GM21515 (cell line): ENCODE results near the gene PRCD.
"Not testable (repeated sequence)": the region's sequence is repeated elsewhere in the genome, so short reads cannot be mapped to it uniquely, and the experiment has no call there.

Experiments
- ATAC-seq: cut with Tn5 transposase; IDR thresholded peaks from one replicate; pipeline ENCODE4 v1.9.1; 2021; ENCODE audit not compliant: unreplicated experiment

PRCD gene

DNA sequence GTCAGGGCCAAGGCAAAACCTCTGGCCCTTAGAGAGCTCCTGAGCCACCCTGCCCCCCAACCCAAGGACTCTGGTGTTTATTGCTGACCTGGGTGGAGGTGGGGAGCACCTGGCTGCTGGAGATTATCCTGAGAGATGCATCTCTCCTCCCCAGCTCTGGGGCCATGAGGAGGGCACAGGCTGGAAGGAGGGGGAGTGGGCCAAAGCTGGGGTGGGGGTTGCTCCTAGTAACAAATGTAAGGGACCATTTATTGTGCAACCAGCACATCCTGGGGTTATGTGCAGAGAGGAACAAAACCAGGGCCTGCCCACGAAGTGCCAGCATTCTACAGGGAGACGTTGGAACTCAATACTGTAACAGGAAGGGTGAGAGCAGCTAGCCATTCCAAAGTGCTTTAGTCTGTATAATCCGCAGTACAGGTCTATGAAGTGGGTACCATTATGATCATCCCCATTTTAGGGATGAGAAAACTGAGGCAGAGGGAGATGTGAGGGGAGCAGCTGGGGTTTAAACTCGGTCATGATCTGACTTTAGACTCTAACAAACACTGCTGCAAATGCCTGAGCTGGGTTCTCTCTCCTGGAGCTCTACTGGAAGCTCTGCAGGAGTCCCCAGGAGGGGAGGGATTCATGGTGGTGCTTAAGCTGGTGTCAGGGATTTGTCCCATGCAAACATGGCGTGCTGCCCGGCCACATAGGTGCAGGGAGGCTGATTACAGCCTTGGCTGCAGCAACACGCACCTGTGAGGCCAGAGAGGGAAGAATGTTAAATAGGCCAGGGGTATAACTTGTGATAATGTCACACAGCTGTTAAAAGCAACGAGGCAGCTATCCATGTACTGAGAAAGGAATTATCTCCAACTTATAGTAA is 37.3 kb upstream of the PRCD start:
- no peak for ATAC-seq

DNA sequence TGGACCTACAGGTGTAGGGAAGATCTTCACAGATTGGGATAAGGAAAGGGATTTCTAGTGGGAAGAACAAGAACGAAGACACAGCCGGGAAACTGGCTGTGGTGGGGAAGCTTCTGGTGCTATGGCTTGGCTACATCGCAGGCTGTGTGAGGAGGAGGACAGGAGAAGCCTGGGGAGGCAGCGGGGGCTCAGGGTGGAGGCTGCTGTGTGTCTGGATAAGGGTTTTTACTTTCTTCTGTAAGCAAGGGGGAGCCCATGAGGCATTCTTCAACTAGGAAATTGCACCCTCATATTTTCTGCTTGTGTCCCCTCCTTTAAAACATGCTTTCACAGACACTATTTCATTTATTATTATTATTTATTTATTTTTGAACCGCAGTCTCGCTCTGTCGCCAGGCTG is 35.7 kb upstream of the PRCD start:
- no peak for ATAC-seq

DNA sequence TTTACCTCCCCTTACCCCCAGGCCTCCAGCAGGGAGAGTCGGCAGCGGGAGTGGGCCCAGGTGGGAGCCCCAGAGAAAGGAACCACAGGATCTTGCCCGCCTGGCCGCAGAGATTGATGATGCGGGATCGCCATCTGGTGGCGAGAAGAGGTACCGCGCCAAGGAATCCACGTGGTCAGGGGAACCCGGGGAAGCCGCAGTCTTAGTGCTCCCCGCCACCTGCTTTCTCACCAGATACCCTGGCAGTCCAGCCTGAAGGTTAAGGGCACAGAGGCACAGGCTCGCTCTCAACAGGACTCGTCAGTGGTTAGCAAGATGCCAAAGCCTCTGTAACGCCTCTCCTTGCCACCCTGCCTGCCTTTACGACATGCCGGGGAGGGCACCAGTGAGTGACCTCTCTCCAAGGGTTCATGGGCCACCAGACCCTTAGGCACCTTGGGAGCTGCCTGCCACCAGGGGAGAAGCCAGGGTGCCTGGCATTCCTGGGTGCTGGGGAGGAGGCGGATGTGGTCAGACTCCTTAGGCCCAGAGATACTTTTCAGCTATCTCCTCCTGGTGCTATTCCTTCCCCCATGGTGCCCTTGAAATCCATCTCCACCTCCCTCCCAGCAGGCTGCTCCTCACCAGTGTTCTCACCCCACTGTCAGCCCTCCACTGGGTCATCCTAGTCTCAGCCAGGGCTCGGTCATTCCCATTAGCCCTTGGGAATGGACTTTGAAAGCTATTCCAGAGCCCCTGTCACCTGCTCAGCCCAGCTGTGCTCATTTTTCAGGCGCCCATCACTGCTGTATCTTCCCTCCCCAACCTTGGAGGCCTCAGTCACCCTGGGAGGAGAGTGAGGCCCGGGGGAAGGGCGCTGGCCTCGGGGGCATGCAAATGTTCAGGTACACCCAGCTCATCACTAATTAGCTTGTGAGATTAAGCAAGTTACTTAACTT is 33.2 kb upstream of the PRCD start:
- no peak for ATAC-seq

DNA sequence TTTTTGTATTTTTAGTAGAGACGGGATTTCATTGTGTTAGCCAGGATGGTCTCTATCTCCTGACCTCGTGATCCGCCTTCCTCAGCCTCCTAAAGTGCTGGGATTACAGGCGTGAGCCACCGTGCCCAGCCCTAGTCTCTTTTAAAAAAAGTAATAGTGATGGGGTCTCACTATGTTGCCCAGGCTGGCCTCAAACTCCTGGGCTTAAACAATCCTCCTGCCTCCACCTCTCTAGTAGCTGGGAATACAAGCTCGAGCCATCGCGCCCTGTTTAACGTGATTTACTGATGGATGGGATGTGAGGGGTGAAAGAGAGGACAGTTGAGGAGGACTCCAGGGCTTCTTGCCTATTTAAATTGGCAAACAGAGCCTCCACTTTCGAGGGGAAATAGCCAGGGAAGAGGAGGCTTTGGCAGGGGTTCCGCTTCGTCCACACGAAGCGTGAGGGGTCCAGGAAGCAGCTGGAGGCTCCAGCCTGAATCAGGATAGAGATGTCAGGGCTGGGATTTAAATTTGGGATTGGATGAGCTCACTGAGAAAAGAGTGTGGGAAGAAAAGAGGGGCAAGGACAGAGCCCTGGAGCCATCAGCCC is 31.3 kb upstream of the PRCD start:
- not testable (repeated sequence) for ATAC-seq

- ATAC-seq = no peak
These were observed 29.0 kb upstream of the PRCD start for GRCh38 chr17:76510831-76511244.

DNA sequence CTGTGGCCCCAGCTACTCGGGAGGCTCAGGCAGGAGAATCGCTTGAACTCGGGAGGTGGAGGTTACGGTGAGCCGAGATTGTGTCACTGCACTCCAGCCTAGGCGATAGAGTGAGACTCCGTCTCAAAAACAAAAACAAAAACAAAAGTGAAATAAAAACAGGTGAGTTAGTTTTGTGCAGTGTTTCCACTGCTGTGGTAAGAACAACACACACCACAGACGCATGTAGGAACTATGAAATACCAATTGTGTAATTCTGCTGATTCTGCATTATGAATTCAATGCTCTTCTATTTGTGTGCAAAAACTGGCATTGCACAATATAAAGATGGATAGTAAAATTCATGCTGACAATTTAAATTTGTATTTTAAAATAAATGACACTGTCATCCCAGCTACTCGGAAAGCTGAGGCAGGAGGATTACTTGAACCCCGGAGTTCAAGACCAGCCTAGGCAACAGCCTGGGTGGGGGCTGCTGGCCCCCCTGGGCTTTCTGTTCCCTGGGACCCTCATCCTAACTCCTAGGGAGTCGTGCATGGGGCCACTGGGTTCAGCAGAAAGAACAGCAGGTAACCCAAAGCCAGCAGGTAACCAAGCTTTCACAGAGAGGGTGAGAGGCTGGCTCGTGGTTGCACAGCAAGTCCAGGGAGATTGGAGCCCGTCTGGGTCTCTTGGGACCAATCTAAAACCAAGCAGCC is 28.0 kb upstream of the PRCD start:
- no peak for ATAC-seq

DNA sequence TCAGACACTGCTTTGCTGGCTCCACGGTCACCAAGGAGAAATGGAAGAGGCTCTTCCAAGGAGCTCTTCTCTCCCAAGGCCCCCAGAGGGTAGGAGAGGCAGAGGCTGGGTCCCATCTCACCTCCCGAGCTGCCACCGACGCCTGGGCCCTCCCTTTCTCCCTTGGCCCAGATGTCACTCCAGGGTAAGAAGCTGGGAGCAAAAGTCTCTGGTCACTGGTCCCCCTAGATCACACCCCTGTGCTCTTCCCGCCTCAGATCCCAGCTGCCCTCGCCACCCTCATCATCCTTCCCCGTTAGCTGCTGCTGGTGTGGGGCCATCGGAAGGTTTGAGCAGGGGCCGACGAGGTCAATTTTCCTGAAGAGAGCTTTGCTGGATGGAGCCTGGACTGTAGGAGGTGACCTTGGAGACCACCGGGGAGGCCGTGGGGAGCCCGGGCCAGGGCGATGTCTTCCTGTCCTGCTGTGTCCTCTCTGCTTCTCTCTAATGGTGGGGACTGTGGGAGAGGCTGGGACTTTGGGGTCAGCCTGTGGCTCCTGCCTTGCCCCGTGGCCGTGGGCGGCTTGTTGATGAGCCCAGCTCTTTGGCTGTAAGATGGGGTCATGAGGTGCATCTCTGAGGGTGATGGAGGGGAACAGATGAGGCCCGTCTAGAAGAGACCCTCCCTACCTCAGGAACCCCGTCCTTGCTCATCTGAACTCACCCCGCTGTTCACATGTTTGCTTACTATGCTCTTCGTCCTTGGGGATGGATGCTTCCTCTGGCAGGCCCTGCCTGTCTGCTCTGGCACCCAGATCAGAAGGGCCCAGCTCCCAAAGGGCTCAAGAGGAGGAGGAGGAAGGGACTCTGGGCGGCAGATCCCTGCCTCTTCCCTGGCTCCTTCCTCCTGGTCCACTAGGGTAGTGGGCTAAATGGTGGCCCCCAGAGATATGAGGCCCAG is 27.2 kb upstream of the PRCD start:
- no peak for ATAC-seq

- no peak for ATAC-seq
These were observed 26.5 kb upstream of the PRCD start for GRCh38 chr17:76513306-76513692.

DNA sequence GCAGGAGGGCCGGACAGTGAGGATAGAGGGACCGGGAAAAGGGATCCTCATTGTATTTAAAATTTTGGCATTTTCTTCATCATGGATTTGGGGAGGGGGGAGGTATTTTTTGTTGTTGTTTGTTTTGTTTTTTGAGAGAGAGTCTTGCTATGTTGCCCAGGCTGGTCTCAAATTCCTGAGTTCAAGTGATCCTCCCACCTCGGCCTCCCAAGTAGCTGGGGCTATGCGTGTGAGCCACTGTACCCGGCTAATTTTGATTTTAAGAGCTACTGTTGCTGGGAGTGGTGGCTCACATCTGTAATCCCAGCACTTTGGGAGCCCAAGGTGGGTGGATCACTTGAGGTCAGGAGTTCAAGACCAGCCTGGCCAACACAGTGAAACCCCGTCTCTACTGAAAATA is 25.5 kb upstream of the PRCD start:
- not testable (repeated sequence) for ATAC-seq

DNA sequence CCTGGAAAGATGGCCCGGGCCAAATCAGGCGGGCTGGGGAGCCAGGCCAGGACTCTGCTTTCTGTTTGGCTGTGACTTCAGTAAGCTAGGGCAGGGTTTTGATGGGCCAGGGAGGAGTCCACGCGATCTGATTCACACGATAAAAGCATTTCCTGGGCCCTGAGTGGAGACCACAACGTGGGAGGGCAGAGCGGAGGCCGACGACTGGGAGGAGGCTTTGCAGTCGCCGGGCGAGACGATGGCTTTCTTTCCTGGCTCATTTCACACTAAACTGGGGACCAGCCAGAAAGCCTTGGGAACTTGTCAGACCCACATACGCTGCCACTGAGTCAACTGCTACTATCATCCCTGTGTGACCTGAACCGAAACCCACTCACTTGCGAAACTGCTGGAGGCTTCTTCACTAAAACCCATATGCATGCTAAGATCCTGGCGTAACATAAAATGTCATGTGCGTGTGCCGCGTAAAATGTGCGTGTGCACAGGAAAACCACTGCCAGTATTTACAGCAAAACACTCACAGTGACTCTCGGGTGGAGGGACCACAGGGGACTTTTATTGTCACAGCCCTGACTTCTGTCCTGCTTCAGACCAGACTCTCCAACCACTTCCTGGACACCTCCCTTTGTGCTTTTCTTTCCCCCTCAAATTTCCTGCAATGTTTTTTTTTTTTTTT is 24.4 kb upstream of the PRCD start:
- no peak for ATAC-seq

GRCh38 chr17:76517638-76518038 is 22.2 kb upstream of the PRCD start:
- ATAC-seq = no peak

DNA sequence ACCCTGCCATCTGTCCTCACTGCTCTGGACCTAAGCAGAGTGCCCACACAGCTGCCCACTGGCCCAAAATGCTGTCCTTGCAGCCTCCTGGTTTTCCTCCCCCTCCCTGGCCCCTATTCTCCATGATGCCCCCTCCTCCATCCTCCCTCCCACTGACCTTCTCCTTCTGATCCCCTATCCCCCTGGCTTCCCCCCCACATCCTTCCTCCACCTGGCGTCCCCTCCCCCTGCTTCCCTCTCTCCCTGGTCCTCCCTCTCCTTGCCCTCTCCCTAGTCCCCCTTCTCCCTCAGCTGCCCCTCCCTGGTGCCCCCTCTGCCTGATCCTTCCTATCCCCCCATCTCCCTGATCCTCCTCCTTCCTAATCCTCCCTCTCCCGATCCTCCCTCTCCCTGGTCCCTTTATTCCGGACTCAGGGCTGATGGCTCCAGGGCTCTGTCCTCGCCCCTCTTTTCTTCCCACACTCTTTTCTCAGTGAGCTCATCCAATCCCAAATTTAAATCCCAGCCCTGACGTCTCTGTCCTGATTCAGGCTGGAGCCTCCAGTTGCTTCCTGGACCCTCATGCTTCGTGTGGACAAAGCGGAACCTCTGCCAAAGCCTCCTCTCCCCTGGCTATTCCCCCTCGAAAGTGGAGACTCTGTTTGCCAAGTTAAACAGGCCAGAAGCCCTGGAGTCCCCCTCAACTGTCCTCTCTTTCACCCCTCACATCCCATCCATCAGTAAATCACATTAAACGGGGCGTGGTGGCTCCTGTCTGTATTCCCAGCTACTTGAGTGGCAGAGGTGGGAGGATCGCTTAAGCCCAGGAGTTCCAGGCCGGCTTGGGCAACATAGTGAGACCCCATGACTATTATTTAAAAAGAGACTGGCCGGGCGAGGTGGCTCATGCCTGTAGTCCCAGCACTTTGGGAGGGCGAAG is 20.5 kb upstream of the PRCD start:
- no peak for ATAC-seq

DNA sequence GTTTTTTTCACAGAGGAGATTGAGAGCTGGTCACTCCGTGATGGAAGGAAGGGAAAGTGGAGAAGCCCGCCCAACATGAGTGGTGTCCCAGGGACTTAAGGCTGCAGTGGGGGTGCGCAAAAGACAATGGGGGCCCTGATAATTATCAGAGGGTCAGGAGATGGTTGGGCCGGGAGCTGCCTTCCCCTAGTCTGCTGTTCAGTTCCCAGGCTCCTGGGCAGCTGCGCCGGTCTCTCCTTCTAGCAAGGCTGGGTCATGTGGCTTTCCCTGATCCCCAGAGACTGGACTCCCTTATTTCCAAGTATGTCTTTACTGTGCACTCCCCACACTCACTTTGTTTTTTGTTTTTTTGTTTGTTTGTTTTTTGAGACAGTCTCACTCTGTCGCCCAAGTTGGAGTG is 18.6 kb upstream of the PRCD start:
- no peak for ATAC-seq

DNA sequence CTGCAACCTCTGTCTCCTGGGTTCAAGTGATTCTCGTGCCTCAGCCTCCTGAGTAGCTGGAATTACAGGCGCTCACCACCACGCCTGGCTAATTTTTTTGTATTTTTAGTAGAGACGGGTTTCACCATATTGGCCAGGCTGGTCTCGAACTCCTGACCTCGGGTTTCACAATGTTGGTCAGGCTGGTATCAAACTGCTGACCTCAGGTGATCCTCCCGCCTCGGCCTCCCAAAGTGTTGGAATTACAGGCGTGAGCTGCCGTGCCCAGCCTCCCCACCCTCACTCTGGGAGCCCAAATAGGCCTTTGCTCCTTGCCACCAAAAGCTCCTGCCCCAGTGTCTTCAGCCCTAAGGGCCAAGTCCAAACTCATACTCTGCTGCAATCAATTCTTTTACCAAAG is 18.2 kb upstream of the PRCD start:
- not testable (repeated sequence) for ATAC-seq

DNA sequence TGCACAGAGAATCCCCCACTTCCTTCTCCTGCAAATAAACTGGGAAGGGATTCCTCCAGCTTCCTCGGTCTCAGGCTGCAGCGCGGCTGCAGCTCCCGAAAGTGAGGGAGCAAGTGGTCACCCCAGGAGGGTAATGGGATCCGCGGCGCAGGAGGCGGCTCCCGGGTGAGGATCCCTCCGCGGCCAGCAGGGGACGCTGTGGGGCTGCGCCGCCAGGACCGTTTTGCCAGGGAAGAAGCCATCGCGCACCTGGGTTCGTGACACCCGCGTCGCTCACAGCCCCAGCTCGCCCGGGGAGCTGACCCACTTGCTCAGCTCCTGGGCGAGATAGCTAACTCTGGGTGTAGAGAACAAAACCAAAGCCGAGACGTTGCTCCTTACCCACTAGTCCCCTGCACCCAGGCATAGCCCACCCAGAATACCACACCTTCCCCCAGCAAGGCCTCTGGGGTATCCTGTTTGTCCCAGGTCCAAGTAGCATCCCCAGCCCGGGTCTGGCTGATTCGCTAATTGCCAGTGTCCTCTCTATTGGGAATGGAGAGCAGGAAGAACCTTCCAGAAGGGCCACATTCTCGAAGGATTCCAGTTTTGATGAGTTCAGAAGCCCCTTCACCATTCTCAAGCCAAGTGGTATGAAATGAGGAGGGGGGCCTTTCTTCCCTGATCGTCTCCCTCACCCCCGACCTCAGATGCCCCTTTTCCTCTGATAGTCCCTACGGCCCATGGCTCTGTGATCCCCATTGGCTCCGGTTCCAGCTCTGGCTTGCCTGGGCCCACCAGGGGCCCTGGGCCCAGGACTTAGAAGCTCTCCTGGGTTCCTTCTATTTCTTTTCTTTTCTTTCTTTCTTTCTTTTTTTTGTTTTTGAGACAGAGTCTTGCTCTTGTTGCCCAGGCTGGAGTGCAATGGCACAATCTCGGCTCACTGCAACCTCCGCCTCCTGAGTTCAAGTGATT is 16.5 kb upstream of the PRCD start:
- ATAC-seq = peak; percentile 55

- no peak for ATAC-seq
These were observed 15.0 kb upstream of the PRCD start for GRCh38 chr17:76524598-76525512.
